HG03135 (cell line): ENCODE measurements around the gene CD151.

Experiments
- ATAC-seq: cut with Tn5 transposase; IDR thresholded peaks from one replicate; pipeline ENCODE4 v1.9.1; 2021; ENCODE audit warnings: mild to moderate bottlenecking, moderate library complexity; ENCODE audit not compliant: unreplicated experiment

CD151 gene

GRCh38 chr11:869399-870126 is 36.8 kb downstream of the CD151 start:
- no peak for ATAC-seq

GRCh38 chr11:870127-870413 is 37.3 kb downstream of the CD151 start:
- ATAC-seq = no peak

GRCh38 chr11:870418-870817 is 37.7 kb downstream of the CD151 start:
- ATAC-seq = no peak

GRCh38 chr11:871472-871871 is 38.7 kb downstream of the CD151 start:
- no peak for ATAC-seq

DNA sequence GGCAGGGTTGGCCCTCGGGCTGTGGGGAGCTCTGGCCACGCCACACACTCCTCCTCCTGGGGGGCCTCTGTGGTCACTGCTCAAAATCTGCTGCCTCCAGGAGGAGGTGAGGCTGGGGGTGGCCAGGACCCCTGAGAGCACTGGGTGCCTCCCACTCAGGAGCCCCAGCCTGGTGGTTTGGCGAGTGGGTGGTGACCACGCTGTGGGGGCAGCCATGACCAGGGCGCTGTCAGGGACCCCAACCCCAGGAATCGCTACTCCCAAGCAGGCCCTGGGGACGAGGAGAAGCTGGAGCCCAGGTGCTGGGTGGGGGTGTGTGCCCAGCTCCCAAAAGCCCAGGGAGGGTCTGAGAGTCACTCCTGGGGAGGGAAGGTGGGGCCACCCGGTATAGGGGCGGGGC is 40.0 kb downstream of the CD151 start:
- no peak for ATAC-seq

DNA sequence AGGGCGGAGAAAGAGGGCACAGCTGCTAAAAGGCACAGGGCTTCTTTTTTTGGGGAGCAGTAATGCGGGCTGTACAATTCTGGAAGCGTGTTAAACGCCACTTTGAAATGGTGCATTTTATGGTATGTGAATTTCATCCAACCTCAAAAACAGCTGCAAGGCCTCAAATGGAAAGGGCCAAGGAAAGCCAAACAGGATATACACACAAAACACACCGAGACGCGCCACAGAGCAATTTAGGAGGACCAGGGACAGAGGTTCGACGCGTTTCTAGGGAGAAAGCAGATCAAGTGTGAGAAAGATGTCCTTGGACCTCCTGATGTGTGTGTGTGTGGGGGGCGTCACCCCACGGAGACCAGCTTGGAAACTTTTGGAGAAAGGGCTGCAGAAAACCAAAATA is 41.0 kb downstream of the CD151 start:
- no peak for ATAC-seq

DNA sequence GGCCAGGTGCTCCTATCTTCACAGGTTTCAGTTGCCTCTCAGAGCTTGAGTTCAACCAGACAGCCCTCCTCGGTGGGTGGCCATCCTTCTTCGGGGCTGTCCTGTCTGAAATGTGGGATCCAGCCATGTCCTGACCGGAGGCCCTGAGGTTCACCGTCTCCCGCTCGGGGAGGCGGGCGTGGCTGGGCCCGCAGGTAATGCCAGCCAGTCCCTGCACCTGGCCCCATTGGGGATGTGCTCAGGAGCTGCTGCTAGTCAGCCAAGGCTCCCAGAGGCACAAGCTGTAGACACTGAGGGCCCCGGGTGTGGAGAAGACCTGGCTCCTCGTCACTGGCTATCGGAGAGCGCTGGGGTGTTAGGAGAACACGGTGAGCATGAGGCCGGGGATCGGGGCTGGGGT is 42.5 kb downstream of the CD151 start:
- no peak for ATAC-seq

GRCh38 chr11:875769-876301 is 43.1 kb downstream of the CD151 start:
- ATAC-seq = no peak

GRCh38 chr11:876545-876944 is 43.8 kb downstream of the CD151 start:
- ATAC-seq = no peak

DNA sequence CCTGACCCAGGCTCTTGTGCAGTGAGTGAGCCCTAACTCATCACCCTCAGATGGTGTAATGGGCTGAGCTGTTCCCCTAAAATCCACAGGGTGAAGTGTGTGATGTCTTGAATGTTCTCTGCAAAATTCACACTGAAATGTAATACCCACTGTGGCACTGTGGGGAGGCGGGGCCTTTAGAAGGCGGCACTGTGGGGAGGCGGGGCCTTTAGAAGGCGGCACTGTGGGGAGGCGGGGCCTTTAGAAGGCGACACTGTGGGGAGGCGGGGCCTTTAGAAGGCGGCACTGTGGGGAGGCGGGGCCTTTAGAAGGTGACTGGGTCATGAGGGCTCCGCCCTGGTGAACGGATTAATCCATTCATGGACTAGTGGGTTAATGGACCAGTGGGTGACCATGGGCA is 44.8 kb downstream of the CD151 start:
- no peak for ATAC-seq

DNA sequence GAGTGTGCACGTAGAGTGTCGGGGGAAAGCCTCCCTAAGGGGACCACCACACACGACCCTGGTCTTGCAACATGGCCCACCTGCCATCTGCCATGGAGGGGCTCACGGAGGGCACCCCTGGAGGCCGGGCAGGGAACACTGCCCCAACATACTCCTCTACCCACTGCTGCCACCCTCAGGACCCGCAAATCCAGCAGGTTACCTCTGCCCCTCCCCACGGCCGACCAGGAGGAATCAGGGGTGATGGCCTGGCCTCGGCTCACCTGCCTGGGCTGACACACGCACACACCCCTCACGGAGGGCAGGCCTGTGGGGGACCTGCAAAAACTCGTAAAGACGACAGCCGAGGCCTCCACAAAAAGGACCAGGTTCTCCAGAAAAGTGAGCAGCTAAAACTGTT is 47.7 kb downstream of the CD151 start:
- ATAC-seq = no peak

GRCh38 chr11:882596-882995 is 49.8 kb downstream of the CD151 start:
- ATAC-seq = no peak

DNA sequence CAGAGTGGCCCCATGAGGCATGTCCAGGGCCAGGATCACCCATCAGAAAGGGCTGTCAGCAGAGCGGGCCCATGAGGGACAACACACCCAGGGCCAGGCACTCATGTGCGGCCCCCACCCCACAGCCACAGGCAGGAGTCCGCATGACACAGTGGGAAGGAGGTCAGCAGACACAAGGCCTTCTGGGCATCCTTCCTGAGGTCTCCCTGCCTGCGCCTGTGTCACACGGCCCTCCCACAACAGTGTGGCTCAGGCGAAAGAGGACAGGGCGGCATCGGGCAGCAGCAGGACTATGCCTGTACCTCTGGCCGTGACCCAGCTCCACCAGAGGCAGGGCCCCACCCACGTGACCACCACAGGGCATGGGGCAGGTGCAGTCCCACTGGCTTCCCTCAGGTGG is 50.8 kb downstream of the CD151 start:
- ATAC-seq = no peak

DNA sequence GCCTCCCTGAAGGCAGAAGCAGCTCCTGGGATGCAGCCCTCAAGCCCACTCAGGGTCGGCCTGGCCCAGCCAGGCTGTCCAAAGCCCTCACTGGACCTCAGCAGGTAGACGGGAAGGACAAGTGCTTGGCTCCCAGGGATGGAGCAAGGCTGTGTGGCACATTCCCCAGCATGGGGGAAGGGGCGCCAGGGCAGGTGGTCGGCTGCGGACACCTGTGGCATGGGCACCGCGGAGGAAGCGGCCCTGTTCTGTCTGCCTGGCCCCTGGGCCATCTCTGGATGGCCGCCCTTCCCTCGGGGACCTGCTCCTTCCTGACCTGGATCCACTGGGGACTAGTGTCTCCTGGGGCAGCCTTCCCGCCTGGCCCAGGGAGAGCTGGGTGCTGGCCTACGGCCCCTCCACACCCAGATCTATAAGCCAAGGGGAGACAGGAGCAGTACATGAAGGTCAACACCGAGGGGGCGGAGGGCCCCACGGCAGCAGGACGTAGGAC is 51.9 kb downstream of the CD151 start:
- ATAC-seq = no peak

GRCh38 chr11:886568-886967 is 53.8 kb downstream of the CD151 start:
- no peak for ATAC-seq

GRCh38 chr11:887589-887988 is 54.8 kb downstream of the CD151 start:
- no peak for ATAC-seq
